ENCODE results near the gene MAP1B.
A peak's percentile ranks its signal among the peaks of the same experiment; 100 is the strongest.

The MAP1B gene

DNA sequence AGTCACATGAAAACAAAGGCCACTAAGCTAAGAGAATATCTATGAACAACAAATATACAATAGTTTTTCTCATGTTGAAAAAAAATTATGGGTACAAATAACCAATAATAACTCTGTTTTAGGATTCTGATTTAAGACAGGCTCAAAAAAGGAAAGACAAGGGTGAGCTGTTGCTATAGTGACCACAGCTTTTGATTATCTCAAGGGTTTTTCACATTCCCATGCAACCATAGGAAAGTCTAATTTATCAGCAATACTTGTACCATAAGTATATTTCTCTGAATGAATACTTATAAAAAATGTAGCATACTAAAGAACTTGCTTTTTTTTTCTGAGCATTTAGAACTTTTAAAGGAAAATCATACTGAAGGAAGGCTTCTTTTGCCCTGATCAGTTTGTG is 144.7 kb downstream of the MAP1B start:
- Histone ChIP-seq H3K27ac (ENCODE audit: low read depth, low read length, poor library complexity, severe bottlenecking) (peak overlapping the region; percentile 15), H3K36me3 (ENCODE audit: insufficient read depth, low read length) (peaks cover 25% of the 10 kb centered on the region), H3F3A (ENCODE audit: insufficient read depth, low read length) (no peaks in the 10 kb centered on the region), H3K4me1 (ENCODE audit: insufficient read depth, low read length, severe bottlenecking) (peaks cover 5% of the 10 kb centered on the region), H3K9me3 (ENCODE audit: low read length) (no peaks in the 10 kb centered on the region), H3K27me3 (ENCODE audit: insufficient read depth, low read length) (no peaks in the 10 kb centered on the region), H4K20me1 (ENCODE audit: insufficient read depth, low read length) (no peaks in the 10 kb centered on the region), H3K9me2 (ENCODE audit: low read depth, low read length) (no peaks in the 10 kb centered on the region), H2AFZ (ENCODE audit: low read length) (no peak overlapping the region), H3K4me2 (ENCODE audit: low read length) (no peak overlapping the region), H3K79me2 (ENCODE audit: insufficient read depth, low read length) (peaks cover 11% of the 10 kb centered on the region; the same call in 1 of the 2 replicates), H3K4me3 (ENCODE audit: low read depth, low read length, poor library complexity, severe bottlenecking) (no peak overlapping the region), H3K9ac (ENCODE audit: low read length) (no peak overlapping the region)
- no peak for TF ChIP-seq CTCF (IDR thresholded peaks at IDR 0.05; ENCODE audit: low read length)
- no peak for TF ChIP-seq EZH2 (IDR thresholded peaks at IDR 0.05; ENCODE audit: borderline replicate concordance, low read length)

- Histone ChIP-seq H3K4me3 (ENCODE audit: low read depth, low read length, poor library complexity, severe bottlenecking) (no peak overlapping the region), H3K9me3 (ENCODE audit: low read length) (no peaks in the 10 kb centered on the region), H3K27ac (ENCODE audit: low read depth, low read length, poor library complexity, severe bottlenecking) (no peak overlapping the region), H3K9ac (ENCODE audit: low read length) (no peak overlapping the region), H2AFZ (ENCODE audit: low read length) (no peak overlapping the region), H3F3A (ENCODE audit: insufficient read depth, low read length) (no peaks in the 10 kb centered on the region), H4K20me1 (ENCODE audit: insufficient read depth, low read length) (no peaks in the 10 kb centered on the region), H3K4me2 (ENCODE audit: low read length) (no peak overlapping the region), H3K36me3 (ENCODE audit: insufficient read depth, low read length) (peaks cover 32% of the 10 kb centered on the region), H3K79me2 (ENCODE audit: insufficient read depth, low read length) (peaks cover 7% of the 10 kb centered on the region; the same call in 1 of the 2 replicates), H3K4me1 (ENCODE audit: insufficient read depth, low read length, severe bottlenecking) (no peaks in the 10 kb centered on the region), H3K9me2 (ENCODE audit: low read depth, low read length) (no peaks in the 10 kb centered on the region), H3K27me3 (ENCODE audit: insufficient read depth, low read length) (no peaks in the 10 kb centered on the region)
- no peak for TF ChIP-seq CTCF (IDR thresholded peaks at IDR 0.05; ENCODE audit: low read length)
- no peak for TF ChIP-seq EZH2 (IDR thresholded peaks at IDR 0.05; ENCODE audit: borderline replicate concordance, low read length)
Measured at GRCh38 chr5:72252574-72253155, 145.4 kb downstream of the MAP1B start.

DNA sequence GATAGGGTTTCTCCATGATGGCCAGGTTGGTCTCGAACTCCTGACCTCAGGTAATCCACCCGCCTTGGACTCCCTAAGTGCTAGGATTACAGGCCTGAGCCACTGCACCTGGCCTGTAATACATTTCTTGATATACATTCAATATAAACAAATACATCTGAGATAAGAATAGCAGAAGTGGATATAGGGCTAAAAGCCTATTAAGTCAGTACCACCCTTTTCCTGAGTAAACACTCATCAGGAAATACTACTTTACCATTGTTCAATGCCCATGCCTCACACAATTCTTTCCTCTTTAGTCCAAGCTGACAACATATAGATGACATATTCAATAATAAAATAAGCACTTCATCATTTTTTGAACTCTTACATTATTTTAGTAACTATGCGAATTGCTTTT is 148.0 kb downstream of the MAP1B start:
- TF ChIP-seq CTCF (IDR thresholded peaks at IDR 0.05; ENCODE audit: low read length) (no peak), EZH2 (IDR thresholded peaks at IDR 0.05; ENCODE audit: borderline replicate concordance, low read length) (no peak)
- Histone ChIP-seq H3K4me2 (ENCODE audit: low read length) (no peak overlapping the region), H3K79me2 (ENCODE audit: insufficient read depth, low read length) (peaks cover under 1% of the 10 kb centered on the region; the same call in 1 of the 2 replicates), H3K9me3 (ENCODE audit: low read length) (no peaks in the 10 kb centered on the region), H4K20me1 (ENCODE audit: insufficient read depth, low read length) (no peaks in the 10 kb centered on the region), H3K4me3 (ENCODE audit: low read depth, low read length, poor library complexity, severe bottlenecking) (no peak overlapping the region), H3K4me1 (ENCODE audit: insufficient read depth, low read length, severe bottlenecking) (no peaks in the 10 kb centered on the region), H3K27me3 (ENCODE audit: insufficient read depth, low read length) (no peaks in the 10 kb centered on the region), H3F3A (ENCODE audit: insufficient read depth, low read length) (no peaks in the 10 kb centered on the region), H2AFZ (ENCODE audit: low read length) (no peak overlapping the region), H3K27ac (ENCODE audit: low read depth, low read length, poor library complexity, severe bottlenecking) (no peak overlapping the region), H3K36me3 (ENCODE audit: insufficient read depth, low read length) (peaks cover 41% of the 10 kb centered on the region), H3K9ac (ENCODE audit: low read length) (no peak overlapping the region), H3K9me2 (ENCODE audit: low read depth, low read length) (no peaks in the 10 kb centered on the region)

Data from OCI-LY1 (cell line).